ENCODE data around the gene POLR1A. TPM values are rescaled to one million over a fixed set of nuclear protein-coding genes. Genes with fewer than 3 reads are reported as not detected.

The POLR1A gene
- total RNA-seq, 4 donors from 2014 or later: 15.3 to 22.3 (median 19.8) TPM

DNA sequence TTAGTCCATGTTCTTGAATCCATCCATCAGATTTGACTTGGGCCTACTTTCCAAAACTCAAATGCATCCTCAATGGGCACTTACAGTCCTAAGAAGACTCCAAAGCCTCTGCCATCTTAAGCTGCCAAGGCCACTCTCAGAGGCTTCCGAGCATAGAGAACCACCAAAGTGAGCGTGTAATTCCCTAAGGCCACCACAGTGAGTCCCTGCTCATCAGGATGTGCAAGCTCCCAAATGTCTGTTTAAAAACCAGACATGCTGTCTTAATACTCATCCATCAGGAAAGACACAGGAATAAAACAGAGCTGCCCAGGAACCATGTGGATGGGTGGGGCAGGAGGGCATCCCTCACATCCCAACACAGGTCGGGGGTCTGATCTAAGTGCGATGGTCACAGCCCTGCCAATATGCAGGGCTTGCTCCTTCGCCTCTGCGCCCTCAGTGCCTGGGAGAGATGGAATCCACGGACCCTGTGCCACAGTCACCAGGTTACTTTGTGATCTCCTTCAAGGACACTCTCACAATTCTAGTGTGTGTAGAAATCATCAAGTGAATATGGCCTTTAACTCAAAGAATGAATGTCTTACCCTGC, 80.4 kb downstream of the POLR1A start:
- TF ChIP-seq, protein P1, sequence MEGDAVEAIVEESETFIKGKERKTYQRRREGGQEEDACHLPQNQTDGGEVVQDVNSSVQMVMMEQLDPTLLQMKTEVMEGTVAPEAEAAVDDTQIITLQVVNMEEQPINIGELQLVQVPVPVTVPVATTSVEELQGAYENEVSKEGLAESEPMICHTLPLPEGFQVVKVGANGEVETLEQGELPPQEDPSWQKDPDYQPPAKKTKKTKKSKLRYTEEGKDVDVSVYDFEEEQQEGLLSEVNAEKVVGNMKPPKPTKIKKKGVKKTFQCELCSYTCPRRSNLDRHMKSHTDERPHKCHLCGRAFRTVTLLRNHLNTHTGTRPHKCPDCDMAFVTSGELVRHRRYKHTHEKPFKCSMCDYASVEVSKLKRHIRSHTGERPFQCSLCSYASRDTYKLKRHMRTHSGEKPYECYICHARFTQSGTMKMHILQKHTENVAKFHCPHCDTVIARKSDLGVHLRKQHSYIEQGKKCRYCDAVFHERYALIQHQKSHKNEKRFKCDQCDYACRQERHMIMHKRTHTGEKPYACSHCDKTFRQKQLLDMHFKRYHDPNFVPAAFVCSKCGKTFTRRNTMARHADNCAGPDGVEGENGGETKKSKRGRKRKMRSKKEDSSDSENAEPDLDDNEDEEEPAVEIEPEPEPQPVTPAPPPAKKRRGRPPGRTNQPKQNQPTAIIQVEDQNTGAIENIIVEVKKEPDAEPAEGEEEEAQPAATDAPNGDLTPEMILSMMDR (IDR thresholded peaks at IDR 0.05): no peak
- TF ChIP-seq POLR2A (IDR thresholded peaks at IDR 0.05) (no peak), EP300 (IDR thresholded peaks at IDR 0.05) (no peak)
- Histone ChIP-seq H3K27ac (peak overlapping the region in 2 of 4 donors; percentile 78 to 84), H3K4me1 (peaks cover 0 to 51% (median 8%) of the 10 kb centered on the region in 4 donors), H3K27me3 (no peaks in the 10 kb centered on the region), H3K9me3 (no peaks in the 10 kb centered on the region), H3K36me3 (peaks cover 0 to 65% (median 4%) of the 10 kb centered on the region in 3 donors), H3K4me3 (no peak overlapping the region)
- WGBS, 2 donors: 97 to 98% methylated on average over 7 of the region's 7 CpGs
- DNase-seq (ENCODE audit: low spot score in 2 of 2): no peak

DNA sequence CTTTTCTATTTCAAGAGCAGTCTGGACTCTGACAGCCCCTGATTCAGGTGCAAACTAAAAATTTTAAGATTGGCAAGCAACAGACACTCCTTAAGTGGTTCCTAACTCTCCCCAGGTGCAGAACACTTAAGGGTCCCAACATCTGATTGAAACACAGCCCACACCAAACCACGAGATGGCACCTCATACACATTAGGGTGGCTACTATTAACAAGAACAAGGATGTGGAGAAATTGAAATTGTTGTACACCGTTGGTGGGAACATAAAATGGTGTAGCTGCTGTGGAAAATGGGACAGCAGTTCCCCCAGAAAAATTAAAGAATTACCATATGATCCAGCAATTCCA, 82.3 kb downstream of the POLR1A start:
- no peak for TF ChIP-seq EP300 (IDR thresholded peaks at IDR 0.05)
- no peak for TF ChIP-seq POLR2A (IDR thresholded peaks at IDR 0.05)
- TF ChIP-seq, protein P1 (IDR thresholded peaks at IDR 0.05): no peak
- H3K27ac ChIP-seq: no peak overlapping the region
- H3K9me3 ChIP-seq: no peaks in the 10 kb centered on the region
- H3K27me3 ChIP-seq: no peaks in the 10 kb centered on the region
- WGBS, 2 donors: 85 to 91% methylated on average over 2 of the region's 2 CpGs
- H3K36me3 ChIP-seq: peaks cover 0 to 45% (median 0%) of the 10 kb centered on the region in 3 donors
- no peak overlapping the region for H3K4me3 ChIP-seq
- no peak for DNase-seq (ENCODE audit: low spot score in 2 of 2)
- peaks cover 0 to 42% (median 8%) of the 10 kb centered on the region in 4 donors for H3K4me1 ChIP-seq

DNA sequence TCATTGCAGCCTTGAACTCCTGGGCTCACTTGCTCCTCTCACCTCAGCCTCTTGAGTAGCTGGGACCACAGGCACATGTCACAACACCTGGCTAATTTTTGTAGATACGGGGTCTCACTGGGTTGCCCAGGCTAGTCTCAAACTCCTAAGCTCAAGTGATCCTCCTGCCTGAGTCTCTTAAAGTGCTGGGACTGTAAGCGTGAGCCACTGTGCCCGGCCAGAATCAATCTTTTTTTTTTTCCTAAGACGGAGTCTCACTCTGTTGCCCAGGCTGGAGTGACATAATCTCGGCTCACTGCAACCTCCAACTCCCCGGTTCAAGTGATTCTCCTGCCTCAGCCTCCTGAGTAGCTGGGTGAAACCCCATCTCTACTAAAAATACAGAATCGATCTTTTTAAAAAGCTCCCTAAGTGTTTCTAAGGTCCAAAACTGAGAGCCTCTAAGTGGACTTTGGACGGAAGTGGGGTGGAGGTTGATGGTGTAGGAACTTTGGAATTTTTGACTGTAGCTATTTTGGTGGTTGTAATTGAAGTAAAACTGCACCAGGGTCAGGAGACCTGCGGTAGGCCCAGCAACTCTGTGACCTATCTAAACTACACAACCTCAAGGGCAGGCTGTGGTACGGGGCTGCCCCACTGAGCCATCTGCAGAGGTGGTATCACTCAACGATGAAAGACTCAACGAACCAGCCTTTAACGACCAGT, 82.9 kb downstream of the POLR1A start:
- Histone ChIP-seq H3K27ac (no peak overlapping the region), H3K27me3 (no peaks in the 10 kb centered on the region), H3K4me3 (no peak overlapping the region), H3K4me1 (peaks cover 0 to 40% (median 8%) of the 10 kb centered on the region in 4 donors), H3K36me3 (peaks cover 0 to 40% (median 0%) of the 10 kb centered on the region in 3 donors), H3K9me3 (no peaks in the 10 kb centered on the region)
- no peak for DNase-seq (ENCODE audit: low spot score in 2 of 2)
- WGBS, 2 donors: 87 to 89% methylated on average over 13 of the region's 13 CpGs
- TF ChIP-seq EP300 (IDR thresholded peaks at IDR 0.05) (no peak), POLR2A (IDR thresholded peaks at IDR 0.05) (no peak)
- TF ChIP-seq, protein P1 (IDR thresholded peaks at IDR 0.05): no peak

DNA sequence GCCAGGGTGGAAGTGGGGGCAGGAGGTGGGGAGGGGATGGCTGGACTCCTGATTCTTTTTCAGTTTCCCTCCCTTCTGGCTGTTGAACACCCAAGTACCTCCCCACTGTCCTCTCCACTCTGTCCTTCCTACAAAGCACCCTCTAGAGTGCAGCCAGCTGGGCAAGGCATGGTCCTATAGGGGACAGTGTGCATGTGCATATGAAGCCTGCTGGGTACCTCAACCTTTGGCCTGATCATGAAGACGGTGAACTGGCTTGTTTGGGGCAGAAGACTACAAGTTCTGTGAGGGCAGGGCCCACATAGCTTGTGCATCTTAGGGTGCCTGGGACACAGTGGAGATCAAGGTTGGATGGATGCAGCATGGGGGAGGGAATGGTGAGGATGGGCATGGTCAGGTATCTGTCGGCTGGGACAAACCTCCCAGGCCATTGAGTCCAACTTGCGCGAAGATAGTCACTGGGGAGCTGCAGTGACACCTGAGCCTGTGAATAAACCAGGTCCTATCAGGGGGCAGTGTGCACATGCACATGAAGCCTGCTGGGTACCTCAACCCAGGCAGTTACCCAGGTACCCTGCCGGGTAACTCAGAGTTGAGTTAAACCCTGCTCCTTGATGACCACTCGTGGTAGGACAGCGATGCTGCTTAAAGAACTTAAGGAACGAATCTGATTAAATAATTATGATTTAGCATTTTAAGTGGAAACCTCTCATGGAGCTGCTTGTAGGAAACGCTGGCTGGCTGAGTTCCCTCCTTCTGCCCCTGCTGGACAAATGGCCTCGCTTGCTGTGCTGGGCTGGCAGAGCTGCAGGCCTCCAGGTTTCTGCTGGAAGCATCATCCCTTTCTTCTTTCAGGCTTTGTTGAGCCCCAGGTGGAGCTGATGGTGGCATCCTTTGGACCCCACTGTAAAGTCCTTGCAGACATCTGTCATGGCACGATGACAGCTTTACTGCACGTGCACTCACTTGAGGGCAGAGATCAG, 84.0 kb downstream of the POLR1A start:
- Histone ChIP-seq H3K9me3 (no peaks in the 10 kb centered on the region), H3K27ac (peak overlapping the region in 1 of 4 donors; percentile 34), H3K27me3 (no peaks in the 10 kb centered on the region), H3K4me3 (no peak overlapping the region), H3K4me1 (peaks cover 0 to 33% (median 8%) of the 10 kb centered on the region in 4 donors), H3K36me3 (peaks cover 0 to 29% (median 0%) of the 10 kb centered on the region in 3 donors)
- WGBS, 2 donors: 90 to 93% methylated on average over 9 to 12 of the region's 12 CpGs
- no peak for DNase-seq (ENCODE audit: low spot score in 2 of 2)
- TF ChIP-seq, protein P1 (IDR thresholded peaks at IDR 0.05): no peak
- no peak for TF ChIP-seq POLR2A (IDR thresholded peaks at IDR 0.05)
- TF ChIP-seq EP300 (IDR thresholded peaks at IDR 0.05): no peak

Measured in tibial nerve (tissue), 4 donors.